EH (cell line): ENCODE results near the gene ROPN1B.
"Not testable (repeated sequence)": the region's sequence is repeated elsewhere in the genome, so short reads cannot be mapped to it uniquely, and the experiment has no call there.

Source experiments
- DNase-seq: peaks from one replicate; pipeline ENCODE4 v3.0.0-alpha.2; 2015; ENCODE audit warnings: low read depth

The ROPN1B gene

GRCh38 chr3:125958511-125959316, 10.3 kb upstream of the ROPN1B start:
- no peak for DNase-seq

- no peak for DNase-seq
These were observed 9.5 kb upstream of the ROPN1B start for GRCh38 chr3:125959317-125960065.

DNA sequence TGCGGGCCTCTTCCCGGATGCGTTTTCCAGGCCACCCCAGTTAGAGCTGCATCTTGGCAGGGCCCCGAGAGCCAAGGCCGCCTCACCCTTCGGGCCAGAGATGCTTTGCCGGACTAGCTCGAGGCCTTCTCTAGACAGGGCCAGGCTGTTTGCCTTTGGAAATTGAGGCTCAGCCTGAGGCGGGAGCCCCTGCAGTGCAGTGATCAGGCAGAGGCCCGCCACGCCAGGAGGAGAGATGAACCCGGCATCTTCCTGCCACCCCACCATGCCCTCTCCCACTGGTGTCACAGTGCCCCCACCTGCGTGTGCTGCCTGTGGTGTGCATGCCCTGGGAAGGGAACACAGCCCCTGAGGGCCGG, 8.9 kb upstream of the ROPN1B start:
- DNase-seq: no peak

GRCh38 chr3:125960456-125961288, 8.3 kb upstream of the ROPN1B start:
- DNase-seq: no peak

DNA sequence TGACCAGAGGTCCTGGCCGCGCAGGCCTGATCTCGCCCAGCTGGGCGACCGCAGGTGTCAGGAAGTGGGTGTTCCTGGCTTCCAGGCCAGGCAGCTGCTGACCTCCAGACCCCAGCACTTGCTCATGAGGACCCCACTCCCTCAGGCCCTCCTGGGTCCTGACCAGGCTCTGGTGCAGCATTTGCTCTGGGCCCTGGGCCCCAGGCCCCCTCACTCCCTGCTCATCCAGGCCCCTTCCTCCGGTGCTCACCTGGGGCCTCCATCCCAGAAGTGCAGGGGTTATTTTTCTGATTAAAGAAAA, 7.7 kb upstream of the ROPN1B start:
- DNase-seq: no peak

GRCh38 chr3:125963834-125964233, 5.1 kb upstream of the ROPN1B start:
- DNase-seq: peak; percentile 6

- no peak for DNase-seq
These were observed 3.5 kb upstream of the ROPN1B start for GRCh38 chr3:125965505-125965904.

DNA sequence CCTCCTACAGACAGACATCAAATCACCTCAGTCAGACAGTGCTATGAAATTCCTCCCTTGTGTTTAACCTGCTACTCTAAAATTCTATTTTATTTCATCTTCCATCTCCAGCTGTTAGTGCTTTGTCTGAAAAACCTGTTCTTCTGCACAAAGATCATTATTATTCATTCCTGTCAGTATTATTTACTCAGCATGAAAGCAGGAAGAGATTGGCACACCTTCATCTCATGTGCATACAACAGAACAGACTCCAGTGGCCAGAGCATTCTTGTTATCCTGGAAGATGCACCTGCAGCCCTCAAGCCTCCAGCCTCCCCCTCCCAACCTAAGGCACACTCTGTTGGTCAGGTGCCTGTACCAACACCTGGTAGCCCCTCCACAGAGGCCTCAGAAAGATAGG, 1.8 kb upstream of the ROPN1B start:
- DNase-seq: no peak

DNA sequence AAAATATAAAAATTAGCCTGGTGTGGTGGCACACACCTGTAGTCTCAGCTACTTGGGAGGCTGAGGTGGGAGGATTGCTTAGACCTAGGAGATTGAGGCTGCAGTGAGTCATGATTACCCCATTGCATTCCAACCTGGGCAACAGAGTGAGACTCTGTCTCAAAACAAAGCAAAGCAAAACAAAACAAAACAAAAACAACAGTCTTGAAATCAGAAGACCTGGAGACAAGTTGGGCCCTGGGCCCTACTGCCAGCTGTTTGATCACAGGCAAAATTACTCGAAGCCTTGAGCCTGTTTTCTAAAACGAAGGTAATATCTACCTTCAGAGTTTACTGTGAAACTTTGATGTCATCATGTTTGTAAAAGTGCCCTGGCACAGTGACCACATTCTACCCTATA, 857 bp upstream of the ROPN1B start:
- DNase-seq: not testable (repeated sequence)

- peak; percentile 57 for DNase-seq
These were observed 3.3 kb downstream of the ROPN1B start for GRCh38 chr3:125971997-125972944.

GRCh38 chr3:125975245-125976002, 6.4 kb downstream of the ROPN1B start:
- DNase-seq: not testable (repeated sequence)

GRCh38 chr3:125976003-125976390, 7.0 kb downstream of the ROPN1B start:
- not testable (repeated sequence) for DNase-seq

DNA sequence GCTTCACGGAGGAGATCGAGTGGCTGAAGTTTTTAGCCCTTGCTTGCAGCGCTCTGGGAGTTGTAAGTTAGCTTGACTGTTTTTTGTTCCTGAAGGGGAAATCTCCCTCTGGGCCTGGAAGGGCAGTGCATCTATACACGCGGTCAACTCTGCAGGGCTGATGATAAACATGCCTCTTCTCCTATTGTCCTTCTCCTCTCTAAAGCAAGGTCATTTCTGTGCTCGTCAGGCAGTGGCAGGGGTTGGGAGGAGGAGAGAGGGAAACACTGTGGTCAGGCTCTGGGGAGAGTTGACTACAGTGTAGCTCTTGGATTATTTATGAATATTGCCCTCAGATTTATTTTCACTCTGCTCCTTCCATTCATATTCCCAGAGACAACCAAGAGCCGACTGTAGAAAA, 8.1 kb downstream of the ROPN1B start:
- not testable (repeated sequence) for DNase-seq

DNA sequence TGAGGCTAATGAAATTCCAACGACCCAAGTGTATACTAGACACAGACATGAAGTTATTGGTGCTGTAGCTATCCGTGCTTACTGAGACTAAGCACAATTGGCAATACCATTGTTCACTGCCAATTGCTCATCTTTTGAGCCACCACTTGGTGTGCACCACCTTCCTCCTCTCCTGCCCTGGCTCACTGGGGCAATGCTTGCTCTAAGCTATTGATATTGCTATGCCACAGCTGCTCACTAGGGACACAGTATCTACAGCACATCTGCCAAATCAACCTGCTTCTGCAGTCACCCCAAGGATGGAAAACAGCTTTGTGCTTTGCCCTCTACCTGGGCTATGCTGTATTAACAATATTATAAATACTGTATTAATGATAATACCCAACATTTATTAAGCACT, 16.0 kb downstream of the ROPN1B start:
- DNase-seq: not testable (repeated sequence)

- DNase-seq: peak; percentile 89
These were observed 21.4 kb downstream of the ROPN1B start for GRCh38 chr3:125990253-125990970.

DNA sequence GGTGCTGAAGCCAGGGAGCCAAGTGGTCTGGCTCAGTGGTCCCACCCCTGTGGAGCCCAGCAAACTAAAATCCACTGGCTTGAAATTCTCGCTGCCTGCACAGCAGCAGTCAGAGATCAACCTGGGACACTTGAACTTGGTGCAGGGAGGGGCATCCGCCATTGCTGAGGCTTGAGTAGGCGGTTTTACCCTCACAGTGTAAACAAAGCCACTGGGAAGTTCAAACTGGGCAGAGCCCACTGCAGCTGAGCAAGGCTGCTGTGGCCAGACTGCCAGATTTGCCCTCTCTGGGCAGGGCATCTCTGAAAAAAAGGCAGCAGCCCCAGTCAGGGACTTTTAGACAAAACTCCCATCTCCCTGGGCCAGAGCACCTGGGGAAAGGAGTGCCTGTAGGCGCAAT, 27.8 kb downstream of the ROPN1B start:
- DNase-seq: not testable (repeated sequence)

DNA sequence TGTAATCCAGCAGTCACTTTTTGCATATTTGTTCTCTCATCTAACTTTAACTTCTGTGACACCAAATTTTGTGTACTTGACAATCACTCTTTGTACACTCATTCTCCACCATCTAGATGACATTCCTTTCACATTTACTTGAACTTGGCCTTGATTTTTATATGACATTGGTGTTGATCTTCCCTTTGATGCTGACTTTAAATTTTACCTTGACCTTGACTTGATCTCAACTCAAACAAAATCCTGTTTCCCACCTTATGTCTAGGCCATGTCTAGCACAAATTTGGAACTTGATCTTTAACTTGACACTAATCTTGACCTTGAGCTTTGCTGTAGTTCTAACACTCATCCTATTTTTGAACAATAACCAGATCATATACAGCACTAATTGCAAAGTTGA, 33.2 kb downstream of the ROPN1B start:
- DNase-seq: no peak

GRCh38 chr3:126003447-126004190, 34.6 kb downstream of the ROPN1B start:
- no peak for DNase-seq

GRCh38 chr3:126004217-126004616, 35.2 kb downstream of the ROPN1B start:
- no peak for DNase-seq
